GM21786 (cell line): Measurements from ENCODE around the gene UBE3D.

ENCODE experiments used
- ATAC-seq: cut with Tn5 transposase; IDR thresholded peaks from one replicate; pipeline ENCODE4 v1.9.1; 2021; ENCODE audit not compliant: unreplicated experiment

UBE3D gene

GRCh38 chr6:83065511-83066192, at the start of gene UBE3D:
Gene UBE3D, minus strand, starts transcription at chr6:83065841. Its CDS starts 123 bp downstream, at chr6:83065718.
- peak; percentile 57 for ATAC-seq

GRCh38 chr6:83114164-83114563, 48.5 kb upstream of the UBE3D start:
- ATAC-seq = no peak

GRCh38 chr6:83113258-83113657, 47.6 kb upstream of the UBE3D start:
- ATAC-seq = no peak

GRCh38 chr6:83108378-83108777, 42.7 kb upstream of the UBE3D start:
- no peak for ATAC-seq

GRCh38 chr6:83098589-83098988, 32.9 kb upstream of the UBE3D start:
- ATAC-seq = no peak

GRCh38 chr6:83097675-83098074, 32.0 kb upstream of the UBE3D start:
- no peak for ATAC-seq

GRCh38 chr6:83097204-83097603, 31.6 kb upstream of the UBE3D start:
- no peak for ATAC-seq

- no peak for ATAC-seq
Measured at GRCh38 chr6:83096791-83097190, 31.1 kb upstream of the UBE3D start.

GRCh38 chr6:83092756-83093399, 27.2 kb upstream of the UBE3D start:
- no peak for ATAC-seq

- peak; percentile 99 for ATAC-seq
Measured at GRCh38 chr6:83086751-83087150, 21.1 kb upstream of the UBE3D start.

GRCh38 chr6:83083476-83083875, 17.8 kb upstream of the UBE3D start:
- ATAC-seq = no peak

GRCh38 chr6:83073615-83074014, 8.0 kb upstream of the UBE3D start:
- no peak for ATAC-seq

- ATAC-seq = no peak
Measured at GRCh38 chr6:83072726-83073125, 7.1 kb upstream of the UBE3D start.

- no peak for ATAC-seq
Measured at GRCh38 chr6:83071707-83072106, 6.1 kb upstream of the UBE3D start.

GRCh38 chr6:83071023-83071422, 5.4 kb upstream of the UBE3D start:
- ATAC-seq = peak; percentile 59

GRCh38 chr6:83069633-83070032, 4.0 kb upstream of the UBE3D start:
- no peak for ATAC-seq

GRCh38 chr6:83068616-83069015, 3.0 kb upstream of the UBE3D start:
- no peak for ATAC-seq

GRCh38 chr6:83067448-83068439, 2.1 kb upstream of the UBE3D start, which contains the start of gene DOP1A:
Gene DOP1A, plus strand, starts transcription at chr6:83067671. Its CDS starts 29,307 bp downstream, at chr6:83096978.
- peak; percentile 80 for ATAC-seq

GRCh38 chr6:83062225-83062624, 3.4 kb downstream of the UBE3D start:
- no peak for ATAC-seq

- ATAC-seq = no peak
Measured at GRCh38 chr6:83061190-83061589, 4.5 kb downstream of the UBE3D start.

- ATAC-seq = peak; percentile 79
Measured at GRCh38 chr6:83057705-83058321, 7.8 kb downstream of the UBE3D start.
